HepG2 (cell line): ENCODE measurements around the gene PCSK7. TPM values are rescaled to one million over a fixed set of nuclear protein-coding genes. Genes with fewer than 3 reads are reported as not detected.

Source experiments
- BCL6 ChIP-seq: IDR thresholded peaks from 2 replicates; pipeline ENCODE4 v1.6.1; 2016; ENCODE audit warnings: missing genetic modification reagents, missing compliant biosample characterization
- EZH2 ChIP-seq: conservative IDR thresholded peaks from 2 replicates; pipeline ENCODE4 v1.6.1; 2012; ENCODE audit warnings: mild to moderate bottlenecking, low read depth, low read length, moderate library complexity
- FIP1L1 ChIP-seq: fragments of 200-400 bp; formaldehyde crosslinking; IDR thresholded peaks from 2 replicates; pipeline ENCODE4 v1.6.1; 2018; ENCODE audit warnings: low read depth, mild to moderate bottlenecking, low read length, moderate library complexity, borderline replicate concordance; ENCODE audit not compliant: insufficient read depth
- FOXK2 ChIP-seq: fragments of 450-650 bp; IDR thresholded peaks from 2 replicates; pipeline ENCODE4 v1.6.1; 2016
- FOXO1 ChIP-seq: sonication (generic); formaldehyde crosslinking; IDR thresholded peaks from 2 replicates; pipeline ENCODE4 v1.4.0; 2020; ENCODE audit warnings: missing genetic modification reagents
- GLI4 ChIP-seq: sonication (generic); formaldehyde crosslinking; IDR thresholded peaks from 2 replicates; pipeline ENCODE4 v1.5.1; 2020; ENCODE audit warnings: missing genetic modification reagents, mild to moderate bottlenecking, moderate library complexity, borderline replicate concordance
- HDAC2 ChIP-seq: sonication (generic); formaldehyde crosslinking; IDR thresholded peaks from 2 replicates; pipeline ENCODE4 v1.4.0; 2020; ENCODE audit warnings: missing genetic modification reagents
- HNRNPUL1 ChIP-seq: fragments of 200-400 bp; formaldehyde crosslinking; IDR thresholded peaks from 2 replicates; pipeline ENCODE4 v1.6.1; 2017; ENCODE audit warnings: low read depth, mild to moderate bottlenecking, low read length, moderate library complexity
- NR1H2 ChIP-seq: sonication (generic); formaldehyde crosslinking; IDR thresholded peaks from 2 replicates; pipeline ENCODE4 v1.8.1; 2022; ENCODE audit warnings: low read depth, missing genetic modification reagents, borderline replicate concordance
- SP2 ChIP-seq: sonication (generic); formaldehyde crosslinking; IDR thresholded peaks from 2 replicates; pipeline ENCODE4 v1.5.1; 2020; ENCODE audit warnings: mild to moderate bottlenecking, missing genetic modification reagents
- SRSF1 ChIP-seq: fragments of 200-400 bp; formaldehyde crosslinking; optimal IDR thresholded peaks from 2 replicates; pipeline ENCODE3; 2017; ENCODE audit warnings: mild to moderate bottlenecking, low read depth, low read length, moderate library complexity
- ZNF33B ChIP-seq: sonication (generic); formaldehyde crosslinking; IDR thresholded peaks from 2 replicates; pipeline ENCODE4 v1.5.1; 2020; ENCODE audit warnings: mild to moderate bottlenecking, missing genetic modification reagents
- polyA plus RNA-seq, 8 experiments: library from polyadenylated mRNA; depleted of rRNA in 3 of 8; stranded (reverse) in 7 of 8; unstranded in 1 of 8; fragments of >200 nt; fragmentation: Illumina TruSeq in 4 of 8; extraction: Trizol in 4 of 8; gene quantifications; 2 replicates each; pipeline versions ENCODE4 v1.2.1 to v1.2.3, GENCODE V29; 2011 to 2016; ENCODE audit warnings: low read depth in 4 of 8, missing spikeins in 1 of 8, mixed read lengths in 1 of 8; ENCODE audit not compliant: insufficient read depth in 1 of 8
- total RNA-seq, 5 experiments: library from RNA; depleted of rRNA; stranded (reverse); fragments of >200 nt; fragmentation: Illumina TruSeq; extraction: Trizol; gene quantifications; 2 replicates each; pipeline ENCODE4 v1.2.3, GENCODE V29; 2016; ENCODE audit warnings: low read depth in 1 of 5
- TF ChIP-seq, protein P1 (sequence below): sonication (generic); formaldehyde crosslinking; IDR thresholded peaks from 2 replicates; pipeline ENCODE4 v1.8.0; 2022; ENCODE audit warnings: missing genetic modification reagents, low read depth, mild to moderate bottlenecking, borderline replicate concordance
- TF ChIP-seq, protein P2 (sequence below): sonication (generic); formaldehyde crosslinking; IDR thresholded peaks from 2 replicates; pipeline ENCODE4 v1.5.1; 2020; ENCODE audit warnings: mild to moderate bottlenecking, moderate library complexity, missing genetic modification reagents
- TF ChIP-seq, protein P3 (sequence below): sonication (generic); formaldehyde crosslinking; IDR thresholded peaks from 2 replicates; pipeline ENCODE4 v1.5.0; 2020; ENCODE audit warnings: mild to moderate bottlenecking, missing genetic modification reagents, borderline replicate concordance
- TF ChIP-seq, protein P4 (sequence below): sonication (generic); formaldehyde crosslinking; IDR thresholded peaks from 2 replicates; pipeline ENCODE4 v1.5.1; 2020; ENCODE audit warnings: mild to moderate bottlenecking, missing genetic modification reagents, moderate library complexity

The PCSK7 gene
- total and polyA plus RNA-seq, 2 of the 13 experiments (the other 11 are each of a cell fraction or from before 2014, with no cell fraction given) = 13.4 to 13.8 TPM

DNA sequence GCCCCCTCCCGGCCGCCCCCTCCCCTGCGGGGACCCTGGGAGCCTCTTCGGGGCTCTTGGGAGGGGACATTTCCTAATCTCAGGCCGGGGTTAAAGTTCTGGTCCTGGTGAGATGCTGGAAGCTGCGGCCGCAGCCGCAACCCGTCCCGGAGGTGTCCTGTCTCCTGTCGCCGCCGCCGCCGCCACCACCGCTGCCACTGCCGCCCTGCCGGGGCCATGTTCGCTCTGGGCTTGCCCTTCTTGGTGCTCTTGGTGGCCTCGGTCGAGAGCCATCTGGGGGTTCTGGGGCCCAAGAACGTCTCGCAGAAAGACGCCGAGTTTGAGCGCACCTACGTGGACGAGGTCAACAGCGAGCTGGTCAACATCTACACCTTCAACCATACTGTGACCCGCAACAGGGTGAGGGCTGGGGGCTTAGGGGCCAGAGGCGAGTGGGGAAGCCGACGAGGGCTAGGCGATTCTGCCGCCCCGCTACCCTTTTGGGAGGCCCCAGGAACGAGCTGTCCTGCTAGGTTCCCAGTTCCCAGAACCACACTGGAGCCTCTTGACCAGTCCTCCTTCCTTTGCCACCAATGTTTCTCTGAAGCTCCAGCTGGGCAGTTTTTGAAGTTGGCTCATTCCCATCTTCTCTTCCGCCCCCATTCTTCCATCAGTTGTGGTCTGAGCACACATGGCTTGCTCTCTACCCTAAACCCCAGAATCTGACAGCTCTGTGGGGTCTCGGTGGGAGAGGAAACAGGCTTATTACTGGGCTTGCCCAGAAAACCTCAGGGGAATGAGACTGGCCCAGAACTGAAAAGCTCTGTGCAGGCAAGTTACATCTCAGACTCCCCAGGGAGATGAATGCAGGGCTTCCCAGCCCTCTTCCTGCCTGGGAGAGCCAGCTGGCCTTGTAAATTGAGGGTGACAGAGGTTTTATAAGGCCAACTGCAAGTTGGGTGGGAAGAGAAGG lies 52.5 kb downstream of the PCSK7 start (continued):
- TF ChIP-seq, protein P1, sequence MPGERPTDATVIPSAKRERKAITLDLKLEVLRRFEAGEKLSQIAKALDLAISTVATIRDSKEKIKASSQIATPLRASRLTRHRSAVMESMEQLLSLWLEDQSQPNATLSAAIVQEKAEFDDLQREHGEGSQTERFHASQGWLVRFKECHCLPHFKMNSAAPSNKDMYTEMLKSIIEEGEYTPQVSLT (CRISPR knock-in tag) = no peak
- TF ChIP-seq GLI4 (peak; percentile 41; the same call in 1 of the 2 replicates), HNRNPUL1 (no peak), NR1H2 (CRISPR knock-in tag) (no peak), BCL6 (no peak), ZNF33B (CRISPR knock-in tag) (no peak; the same call in 1 of the 2 replicates), SP2 (no peak), SRSF1 (no peak), HDAC2 (CRISPR knock-in tag) (no peak), EZH2 (no peak), FOXK2 (no peak), FIP1L1 (no peak), FOXO1 (CRISPR knock-in tag) (no peak)
- TF ChIP-seq, protein P2, sequence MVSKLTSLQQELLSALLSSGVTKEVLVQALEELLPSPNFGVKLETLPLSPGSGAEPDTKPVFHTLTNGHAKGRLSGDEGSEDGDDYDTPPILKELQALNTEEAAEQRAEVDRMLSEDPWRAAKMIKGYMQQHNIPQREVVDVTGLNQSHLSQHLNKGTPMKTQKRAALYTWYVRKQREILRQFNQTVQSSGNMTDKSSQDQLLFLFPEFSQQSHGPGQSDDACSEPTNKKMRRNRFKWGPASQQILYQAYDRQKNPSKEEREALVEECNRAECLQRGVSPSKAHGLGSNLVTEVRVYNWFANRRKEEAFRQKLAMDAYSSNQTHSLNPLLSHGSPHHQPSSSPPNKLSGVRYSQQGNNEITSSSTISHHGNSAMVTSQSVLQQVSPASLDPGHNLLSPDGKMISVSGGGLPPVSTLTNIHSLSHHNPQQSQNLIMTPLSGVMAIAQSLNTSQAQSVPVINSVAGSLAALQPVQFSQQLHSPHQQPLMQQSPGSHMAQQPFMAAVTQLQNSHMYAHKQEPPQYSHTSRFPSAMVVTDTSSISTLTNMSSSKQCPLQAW = no peak
- TF ChIP-seq, protein P3, sequence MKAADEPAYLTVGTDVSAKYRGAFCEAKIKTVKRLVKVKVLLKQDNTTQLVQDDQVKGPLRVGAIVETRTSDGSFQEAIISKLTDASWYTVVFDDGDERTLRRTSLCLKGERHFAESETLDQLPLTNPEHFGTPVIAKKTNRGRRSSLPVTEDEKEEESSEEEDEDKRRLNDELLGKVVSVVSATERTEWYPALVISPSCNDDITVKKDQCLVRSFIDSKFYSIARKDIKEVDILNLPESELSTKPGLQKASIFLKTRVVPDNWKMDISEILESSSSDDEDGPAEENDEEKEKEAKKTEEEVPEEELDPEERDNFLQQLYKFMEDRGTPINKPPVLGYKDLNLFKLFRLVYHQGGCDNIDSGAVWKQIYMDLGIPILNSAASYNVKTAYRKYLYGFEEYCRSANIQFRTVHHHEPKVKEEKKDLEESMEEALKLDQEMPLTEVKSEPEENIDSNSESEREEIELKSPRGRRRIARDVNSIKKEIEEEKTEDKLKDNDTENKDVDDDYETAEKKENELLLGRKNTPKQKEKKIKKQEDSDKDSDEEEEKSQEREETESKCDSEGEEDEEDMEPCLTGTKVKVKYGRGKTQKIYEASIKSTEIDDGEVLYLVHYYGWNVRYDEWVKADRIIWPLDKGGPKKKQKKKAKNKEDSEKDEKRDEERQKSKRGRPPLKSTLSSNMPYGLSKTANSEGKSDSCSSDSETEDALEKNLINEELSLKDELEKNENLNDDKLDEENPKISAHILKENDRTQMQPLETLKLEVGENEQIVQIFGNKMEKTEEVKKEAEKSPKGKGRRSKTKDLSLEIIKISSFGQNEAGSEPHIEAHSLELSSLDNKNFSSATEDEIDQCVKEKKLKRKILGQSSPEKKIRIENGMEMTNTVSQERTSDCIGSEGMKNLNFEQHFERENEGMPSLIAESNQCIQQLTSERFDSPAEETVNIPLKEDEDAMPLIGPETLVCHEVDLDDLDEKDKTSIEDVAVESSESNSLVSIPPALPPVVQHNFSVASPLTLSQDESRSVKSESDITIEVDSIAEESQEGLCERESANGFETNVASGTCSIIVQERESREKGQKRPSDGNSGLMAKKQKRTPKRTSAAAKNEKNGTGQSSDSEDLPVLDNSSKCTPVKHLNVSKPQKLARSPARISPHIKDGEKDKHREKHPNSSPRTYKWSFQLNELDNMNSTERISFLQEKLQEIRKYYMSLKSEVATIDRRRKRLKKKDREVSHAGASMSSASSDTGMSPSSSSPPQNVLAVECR = no peak
- TF ChIP-seq, protein P4, sequence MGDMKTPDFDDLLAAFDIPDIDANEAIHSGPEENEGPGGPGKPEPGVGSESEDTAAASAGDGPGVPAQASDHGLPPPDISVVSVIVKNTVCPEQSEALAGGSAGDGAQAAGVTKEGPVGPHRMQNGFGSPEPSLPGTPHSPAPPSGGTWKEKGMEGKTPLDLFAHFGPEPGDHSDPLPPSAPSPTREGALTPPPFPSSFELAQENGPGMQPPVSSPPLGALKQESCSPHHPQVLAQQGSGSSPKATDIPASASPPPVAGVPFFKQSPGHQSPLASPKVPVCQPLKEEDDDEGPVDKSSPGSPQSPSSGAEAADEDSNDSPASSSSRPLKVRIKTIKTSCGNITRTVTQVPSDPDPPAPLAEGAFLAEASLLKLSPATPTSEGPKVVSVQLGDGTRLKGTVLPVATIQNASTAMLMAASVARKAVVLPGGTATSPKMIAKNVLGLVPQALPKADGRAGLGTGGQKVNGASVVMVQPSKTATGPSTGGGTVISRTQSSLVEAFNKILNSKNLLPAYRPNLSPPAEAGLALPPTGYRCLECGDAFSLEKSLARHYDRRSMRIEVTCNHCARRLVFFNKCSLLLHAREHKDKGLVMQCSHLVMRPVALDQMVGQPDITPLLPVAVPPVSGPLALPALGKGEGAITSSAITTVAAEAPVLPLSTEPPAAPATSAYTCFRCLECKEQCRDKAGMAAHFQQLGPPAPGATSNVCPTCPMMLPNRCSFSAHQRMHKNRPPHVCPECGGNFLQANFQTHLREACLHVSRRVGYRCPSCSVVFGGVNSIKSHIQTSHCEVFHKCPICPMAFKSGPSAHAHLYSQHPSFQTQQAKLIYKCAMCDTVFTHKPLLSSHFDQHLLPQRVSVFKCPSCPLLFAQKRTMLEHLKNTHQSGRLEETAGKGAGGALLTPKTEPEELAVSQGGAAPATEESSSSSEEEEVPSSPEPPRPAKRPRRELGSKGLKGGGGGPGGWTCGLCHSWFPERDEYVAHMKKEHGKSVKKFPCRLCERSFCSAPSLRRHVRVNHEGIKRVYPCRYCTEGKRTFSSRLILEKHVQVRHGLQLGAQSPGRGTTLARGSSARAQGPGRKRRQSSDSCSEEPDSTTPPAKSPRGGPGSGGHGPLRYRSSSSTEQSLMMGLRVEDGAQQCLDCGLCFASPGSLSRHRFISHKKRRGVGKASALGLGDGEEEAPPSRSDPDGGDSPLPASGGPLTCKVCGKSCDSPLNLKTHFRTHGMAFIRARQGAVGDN (CRISPR knock-in tag) = peak; percentile 67
